ENCODE results near the gene CYP4X1. TPM values are rescaled to one million over a fixed set of nuclear protein-coding genes. Genes with fewer than 3 reads are reported as not detected.
"Not testable (repeated sequence)": the region's sequence is repeated elsewhere in the genome, so short reads cannot be mapped to it uniquely, and the experiment has no call there.

The CYP4X1 gene
- total and polyA plus RNA-seq, 2 experiments from 2014 or later = 1.8 to 3.6 TPM

GRCh38 chr1:47003896-47004403 lies 19.5 kb upstream of the CYP4X1 start:
- Histone ChIP-seq H3F3A (replicated peaks; ENCODE audit: low read depth) (no peaks in the 10 kb centered on the region), H3K4me2 (no peak overlapping the region), H4K20me1 (replicated peaks; ENCODE audit: insufficient read depth) (no peaks in the 10 kb centered on the region), H3K27me3 (ENCODE audit: insufficient read depth) (no peaks in the 10 kb centered on the region), H3K79me2 (replicated peaks; ENCODE audit: insufficient read depth) (no peaks in the 10 kb centered on the region), H3K27ac (ENCODE audit: low read depth) (no peak overlapping the region), H2AFZ (no peak overlapping the region), H3K4me3 (no peak overlapping the region), H3K36me3 (ENCODE audit: insufficient read depth) (no peaks in the 10 kb centered on the region; the same call in 1 of the 2 replicates), H3K4me1 (ENCODE audit: insufficient read depth) (peaks cover 11% of the 10 kb centered on the region), H3K9me2 (ENCODE audit: insufficient read depth) (no peaks in the 10 kb centered on the region; the same call in 1 of the 2 replicates)
- Mint-ChIP-seq H3K27ac (no peak overlapping the region), H3K27me3 (ENCODE audit: insufficient read depth, low read depth, poor library complexity) (peaks cover 3% of the 10 kb centered on the region), H3K36me3 (ENCODE audit: low read depth) (peaks cover 19% of the 10 kb centered on the region; the same call in 2 of the 3 replicates), H3K9me3 (peaks cover 41% of the 10 kb centered on the region), H3K4me3 (no peak overlapping the region), H3K4me1 (peaks cover 12% of the 10 kb centered on the region; the same call in 2 of the 3 replicates)
- DNase-seq (ENCODE audit: low spot score) (no peak), ATAC-seq (no peak)
- TF ChIP-seq, protein P1, sequence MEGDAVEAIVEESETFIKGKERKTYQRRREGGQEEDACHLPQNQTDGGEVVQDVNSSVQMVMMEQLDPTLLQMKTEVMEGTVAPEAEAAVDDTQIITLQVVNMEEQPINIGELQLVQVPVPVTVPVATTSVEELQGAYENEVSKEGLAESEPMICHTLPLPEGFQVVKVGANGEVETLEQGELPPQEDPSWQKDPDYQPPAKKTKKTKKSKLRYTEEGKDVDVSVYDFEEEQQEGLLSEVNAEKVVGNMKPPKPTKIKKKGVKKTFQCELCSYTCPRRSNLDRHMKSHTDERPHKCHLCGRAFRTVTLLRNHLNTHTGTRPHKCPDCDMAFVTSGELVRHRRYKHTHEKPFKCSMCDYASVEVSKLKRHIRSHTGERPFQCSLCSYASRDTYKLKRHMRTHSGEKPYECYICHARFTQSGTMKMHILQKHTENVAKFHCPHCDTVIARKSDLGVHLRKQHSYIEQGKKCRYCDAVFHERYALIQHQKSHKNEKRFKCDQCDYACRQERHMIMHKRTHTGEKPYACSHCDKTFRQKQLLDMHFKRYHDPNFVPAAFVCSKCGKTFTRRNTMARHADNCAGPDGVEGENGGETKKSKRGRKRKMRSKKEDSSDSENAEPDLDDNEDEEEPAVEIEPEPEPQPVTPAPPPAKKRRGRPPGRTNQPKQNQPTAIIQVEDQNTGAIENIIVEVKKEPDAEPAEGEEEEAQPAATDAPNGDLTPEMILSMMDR (conservative IDR thresholded peaks at IDR 0.05; ENCODE audit: low read depth in 2 of 2) = no peak
- TF ChIP-seq EZH2 (IDR thresholded peaks at IDR 0.05; ENCODE audit: low read depth, unreplicated experiment) (no peak), ZNF114 (CRISPR knock-in tag; IDR thresholded peaks at IDR 0.05) (no peak)
- TF ChIP-seq, protein P2, sequence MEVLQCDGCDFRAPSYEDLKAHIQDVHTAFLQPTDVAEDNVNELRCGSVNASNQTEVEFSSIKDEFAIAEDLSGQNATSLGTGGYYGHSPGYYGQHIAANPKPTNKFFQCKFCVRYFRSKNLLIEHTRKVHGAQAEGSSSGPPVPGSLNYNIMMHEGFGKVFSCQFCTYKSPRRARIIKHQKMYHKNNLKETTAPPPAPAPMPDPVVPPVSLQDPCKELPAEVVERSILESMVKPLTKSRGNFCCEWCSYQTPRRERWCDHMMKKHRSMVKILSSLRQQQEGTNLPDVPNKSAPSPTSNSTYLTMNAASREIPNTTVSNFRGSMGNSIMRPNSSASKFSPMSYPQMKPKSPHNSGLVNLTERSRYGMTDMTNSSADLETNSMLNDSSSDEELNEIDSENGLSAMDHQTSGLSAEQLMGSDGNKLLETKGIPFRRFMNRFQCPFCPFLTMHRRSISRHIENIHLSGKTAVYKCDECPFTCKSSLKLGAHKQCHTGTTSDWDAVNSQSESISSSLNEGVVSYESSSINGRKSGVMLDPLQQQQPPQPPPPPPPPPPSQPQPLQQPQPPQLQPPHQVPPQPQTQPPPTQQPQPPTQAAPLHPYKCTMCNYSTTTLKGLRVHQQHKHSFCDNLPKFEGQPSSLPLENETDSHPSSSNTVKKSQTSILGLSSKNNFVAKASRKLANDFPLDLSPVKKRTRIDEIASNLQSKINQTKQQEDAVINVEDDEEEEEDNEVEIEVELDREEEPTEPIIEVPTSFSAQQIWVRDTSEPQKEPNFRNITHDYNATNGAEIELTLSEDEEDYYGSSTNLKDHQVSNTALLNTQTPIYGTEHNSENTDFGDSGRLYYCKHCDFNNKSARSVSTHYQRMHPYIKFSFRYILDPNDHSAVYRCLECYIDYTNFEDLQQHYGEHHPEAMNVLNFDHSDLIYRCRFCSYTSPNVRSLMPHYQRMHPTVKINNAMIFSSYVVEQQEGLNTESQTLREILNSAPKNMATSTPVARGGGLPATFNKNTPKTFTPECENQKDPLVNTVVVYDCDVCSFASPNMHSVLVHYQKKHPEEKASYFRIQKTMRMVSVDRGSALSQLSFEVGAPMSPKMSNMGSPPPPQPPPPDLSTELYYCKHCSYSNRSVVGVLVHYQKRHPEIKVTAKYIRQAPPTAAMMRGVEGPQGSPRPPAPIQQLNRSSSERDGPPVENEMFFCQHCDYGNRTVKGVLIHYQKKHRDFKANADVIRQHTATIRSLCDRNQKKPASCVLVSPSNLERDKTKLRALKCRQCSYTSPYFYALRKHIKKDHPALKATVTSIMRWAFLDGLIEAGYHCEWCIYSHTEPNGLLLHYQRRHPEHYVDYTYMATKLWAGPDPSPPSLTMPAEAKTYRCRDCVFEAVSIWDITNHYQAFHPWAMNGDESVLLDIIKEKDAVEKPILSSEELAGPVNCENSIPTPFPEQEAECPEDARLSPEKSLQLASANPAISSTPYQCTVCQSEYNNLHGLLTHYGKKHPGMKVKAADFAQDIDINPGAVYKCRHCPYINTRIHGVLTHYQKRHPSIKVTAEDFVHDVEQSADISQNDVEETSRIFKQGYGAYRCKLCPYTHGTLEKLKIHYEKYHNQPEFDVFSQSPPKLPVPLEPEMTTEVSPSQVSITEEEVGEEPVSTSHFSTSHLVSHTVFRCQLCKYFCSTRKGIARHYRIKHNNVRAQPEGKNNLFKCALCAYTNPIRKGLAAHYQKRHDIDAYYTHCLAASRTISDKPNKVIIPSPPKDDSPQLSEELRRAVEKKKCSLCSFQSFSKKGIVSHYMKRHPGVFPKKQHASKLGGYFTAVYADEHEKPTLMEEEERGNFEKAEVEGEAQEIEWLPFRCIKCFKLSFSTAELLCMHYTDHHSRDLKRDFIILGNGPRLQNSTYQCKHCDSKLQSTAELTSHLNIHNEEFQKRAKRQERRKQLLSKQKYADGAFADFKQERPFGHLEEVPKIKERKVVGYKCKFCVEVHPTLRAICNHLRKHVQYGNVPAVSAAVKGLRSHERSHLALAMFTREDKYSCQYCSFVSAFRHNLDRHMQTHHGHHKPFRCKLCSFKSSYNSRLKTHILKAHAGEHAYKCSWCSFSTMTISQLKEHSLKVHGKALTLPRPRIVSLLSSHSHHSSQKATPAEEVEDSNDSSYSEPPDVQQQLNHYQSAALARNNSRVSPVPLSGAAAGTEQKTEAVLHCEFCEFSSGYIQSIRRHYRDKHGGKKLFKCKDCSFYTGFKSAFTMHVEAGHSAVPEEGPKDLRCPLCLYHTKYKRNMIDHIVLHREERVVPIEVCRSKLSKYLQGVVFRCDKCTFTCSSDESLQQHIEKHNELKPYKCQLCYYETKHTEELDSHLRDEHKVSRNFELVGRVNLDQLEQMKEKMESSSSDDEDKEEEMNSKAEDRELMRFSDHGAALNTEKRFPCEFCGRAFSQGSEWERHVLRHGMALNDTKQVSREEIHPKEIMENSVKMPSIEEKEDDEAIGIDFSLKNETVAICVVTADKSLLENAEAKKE (CRISPR knock-in tag; IDR thresholded peaks at IDR 0.05) = no peak

GRCh38 chr1:47006437-47006836 lies 17.0 kb upstream of the CYP4X1 start:
- H3K36me3 ChIP-seq (ENCODE audit: insufficient read depth); DNase-seq (ENCODE audit: low spot score); H3K4me3 Mint-ChIP-seq; H3K27ac Mint-ChIP-seq; H3K27ac ChIP-seq (ENCODE audit: low read depth); H4K20me1 ChIP-seq (replicated peaks; ENCODE audit: insufficient read depth); H3K27me3 Mint-ChIP-seq (ENCODE audit: insufficient read depth, low read depth, poor library complexity); H3K4me1 Mint-ChIP-seq; H3K4me2 ChIP-seq; H3K9me2 ChIP-seq (ENCODE audit: insufficient read depth); H3K4me1 ChIP-seq (ENCODE audit: insufficient read depth); H3K27me3 ChIP-seq (ENCODE audit: insufficient read depth); H3F3A ChIP-seq (replicated peaks; ENCODE audit: low read depth); H3K4me3 ChIP-seq; H2AFZ ChIP-seq; H3K79me2 ChIP-seq (replicated peaks; ENCODE audit: insufficient read depth); ATAC-seq: not testable (repeated sequence)
- Mint-ChIP-seq H3K36me3 (ENCODE audit: low read depth) (peaks cover 23% of the 10 kb centered on the region; the same call in 2 of the 3 replicates), H3K9me3 (peaks cover 46% of the 10 kb centered on the region)
